Upper lobe of right lung (tissue), 1 donor: ENCODE data around the gene MRPL53. TPM values are rescaled to one million over a fixed set of nuclear protein-coding genes. Genes with fewer than 3 reads are reported as not detected.

Source experiments
- ATAC-seq: fragments of 200-7000 bp; cut with Tn5 transposase; one replicate; pipeline ENCODE4 v1.9.1; 2020; ENCODE audit warnings: mild to moderate bottlenecking, moderate library complexity
- DNase-seq: peaks from one replicate; pipeline ENCODE4 v3.0.0-alpha.2; 2020
- H3K27ac ChIP-seq: fragments of 200-600 bp; one replicate; pipeline ENCODE4 v1.8.0; 2022
- H3K27me3 ChIP-seq: fragments of 200-600 bp; one replicate; pipeline ENCODE4 v1.8.0; 2022; ENCODE audit warnings: mild to moderate bottlenecking
- H3K36me3 ChIP-seq: fragments of 200-600 bp; one replicate; pipeline ENCODE4 v1.8.0; 2022
- H3K4me1 ChIP-seq: fragments of 200-600 bp; one replicate; pipeline ENCODE4 v1.8.0; 2022
- H3K4me3 ChIP-seq: fragments of 200-600 bp; one replicate; pipeline ENCODE4 v1.8.0; 2022; ENCODE audit warnings: mild to moderate bottlenecking
- H3K9me3 ChIP-seq: fragments of 200-600 bp; one replicate; pipeline ENCODE4 v1.8.0; 2022
- intact Hi-C: fragments of 100-400 bp; cut with DNase I; formaldehyde crosslinking; loops from one replicate; pipeline ENCODE4 v1.11.0; 2022
- long read RNA-seq: library from polyadenylated mRNA; unstranded; transcript quantifications from one replicate; pipeline ENCODE4 v2.0.0, GENCODE V29; 2021
- total RNA-seq: library from RNA; stranded (reverse); fragmentation: NEBNext Ultra II Directional; extraction: Animal tissue kit (Norgen Biotek cat#: 25700); gene quantifications from one replicate; pipeline ENCODE4 v1.2.1, GENCODE V29; 2021
- TF ChIP-seq, protein P1 (sequence below): fragments of 200-600 bp; IDR thresholded peaks from one replicate; pipeline ENCODE4 v1.8.0; 2022; ENCODE audit warnings: antibody characterized with exemption
- donor health status: DM: no; HTN: yes; CAD: no; lungs with severe emphysema.

MRPL53 gene
- total RNA-seq = 73.1 TPM
- long read RNA-seq, transcript MRPL53-201 (3 exons, 1,162 nt) = major isoform, 26 of 30 reads
- long read RNA-seq, partial matches to known transcripts = 0 of 30 reads
- long read RNA-seq, other reads (novel, unspliced or antisense) = 0 of 30 reads

DNA sequence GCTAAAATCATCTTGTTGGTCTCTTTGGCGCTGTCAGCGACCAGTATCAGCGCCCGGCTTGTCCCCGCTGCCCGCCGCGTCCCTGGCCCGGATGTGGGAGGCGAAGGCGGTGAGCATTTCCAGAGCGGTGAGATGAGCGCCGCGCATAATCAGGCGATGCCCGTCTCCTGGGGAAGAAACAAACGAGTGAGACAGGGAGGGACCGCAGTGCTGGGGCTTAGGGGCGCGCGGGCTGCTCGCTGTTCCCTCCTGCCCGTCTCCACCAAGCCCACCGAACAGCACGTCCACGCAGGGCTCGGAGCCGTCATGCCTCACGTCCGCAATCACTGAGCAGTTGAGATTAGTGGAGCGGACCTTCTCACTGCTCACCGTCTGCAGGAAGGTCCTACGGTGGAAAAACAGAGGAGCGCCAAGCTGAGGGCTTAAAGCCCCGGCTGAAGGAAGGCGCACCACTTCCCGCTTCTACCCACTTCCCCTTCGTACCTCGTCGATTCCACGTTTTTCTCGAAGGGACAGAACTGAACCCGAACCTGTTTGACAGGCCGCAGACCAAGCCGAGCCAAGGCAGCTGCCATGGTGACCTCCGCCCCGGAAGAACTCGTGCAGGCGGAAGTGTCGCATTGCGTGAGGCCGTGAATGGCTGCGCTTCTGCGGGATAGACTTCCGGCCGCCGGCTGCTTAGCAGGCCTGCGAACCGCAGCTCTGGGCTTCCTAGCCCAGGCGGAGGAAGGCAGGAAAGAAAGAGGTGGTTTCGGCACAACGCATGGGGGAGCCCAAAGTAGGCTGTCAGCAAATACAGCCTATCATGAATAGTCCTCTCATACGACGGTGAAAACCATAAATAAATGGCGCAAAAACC, at the start of gene MRPL53:
TSS of gene MRPL53 (minus strand) at position 595 of the 859 bp plus-strand sequence. CDS start at position 575, 20 bp downstream.
- ATAC-seq (peak; percentile 97), DNase-seq (peak; percentile 97)
- intact Hi-C loops = no loop called here
- TF ChIP-seq, protein P1, sequence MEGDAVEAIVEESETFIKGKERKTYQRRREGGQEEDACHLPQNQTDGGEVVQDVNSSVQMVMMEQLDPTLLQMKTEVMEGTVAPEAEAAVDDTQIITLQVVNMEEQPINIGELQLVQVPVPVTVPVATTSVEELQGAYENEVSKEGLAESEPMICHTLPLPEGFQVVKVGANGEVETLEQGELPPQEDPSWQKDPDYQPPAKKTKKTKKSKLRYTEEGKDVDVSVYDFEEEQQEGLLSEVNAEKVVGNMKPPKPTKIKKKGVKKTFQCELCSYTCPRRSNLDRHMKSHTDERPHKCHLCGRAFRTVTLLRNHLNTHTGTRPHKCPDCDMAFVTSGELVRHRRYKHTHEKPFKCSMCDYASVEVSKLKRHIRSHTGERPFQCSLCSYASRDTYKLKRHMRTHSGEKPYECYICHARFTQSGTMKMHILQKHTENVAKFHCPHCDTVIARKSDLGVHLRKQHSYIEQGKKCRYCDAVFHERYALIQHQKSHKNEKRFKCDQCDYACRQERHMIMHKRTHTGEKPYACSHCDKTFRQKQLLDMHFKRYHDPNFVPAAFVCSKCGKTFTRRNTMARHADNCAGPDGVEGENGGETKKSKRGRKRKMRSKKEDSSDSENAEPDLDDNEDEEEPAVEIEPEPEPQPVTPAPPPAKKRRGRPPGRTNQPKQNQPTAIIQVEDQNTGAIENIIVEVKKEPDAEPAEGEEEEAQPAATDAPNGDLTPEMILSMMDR = no peak
- H3K27ac ChIP-seq = peak within 1 kb of the TSS; percentile 94
- H3K9me3 ChIP-seq = no peaks in the 10 kb centered on the region
- peaks cover 23% of the 10 kb centered on the region for H3K4me1 ChIP-seq
- peak within 1 kb of the TSS; percentile 61 for H3K4me3 ChIP-seq
- no peaks in the 10 kb centered on the region for H3K27me3 ChIP-seq
- H3K36me3 ChIP-seq = peaks cover 17% of the 10 kb centered on the region

DNA sequence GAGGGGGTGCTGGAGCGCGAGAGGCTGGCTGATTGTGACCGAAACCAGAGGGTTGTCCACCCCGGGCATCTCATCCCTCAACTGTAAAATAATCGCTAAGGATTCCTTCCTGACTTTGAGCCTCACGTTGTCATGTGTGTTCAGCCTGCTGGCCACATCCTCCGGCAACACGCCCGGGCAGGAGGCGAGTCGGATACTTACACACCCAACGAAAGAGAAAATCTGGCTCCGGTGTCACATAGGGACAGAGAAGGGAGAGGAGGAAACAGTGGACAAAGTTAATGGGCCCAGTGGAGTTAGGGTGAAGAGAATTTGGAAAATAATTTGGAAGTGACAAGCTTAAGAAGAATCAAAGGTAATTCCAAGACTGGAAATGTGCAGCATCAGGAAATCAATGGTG, 44.2 kb upstream of the MRPL53 start:
- Histone ChIP-seq H3K27me3 (peaks cover 89% of the 10 kb centered on the region), H3K9me3 (no peaks in the 10 kb centered on the region), H3K4me1 (peaks cover 14% of the 10 kb centered on the region), H3K36me3 (no peaks in the 10 kb centered on the region), H3K4me3 (peak overlapping the region; percentile 38), H3K27ac (no peak overlapping the region)
- no peak for DNase-seq
- intact Hi-C loops = no loop called here
- TF ChIP-seq, protein P1 = no peak
- ATAC-seq = no peak

DNA sequence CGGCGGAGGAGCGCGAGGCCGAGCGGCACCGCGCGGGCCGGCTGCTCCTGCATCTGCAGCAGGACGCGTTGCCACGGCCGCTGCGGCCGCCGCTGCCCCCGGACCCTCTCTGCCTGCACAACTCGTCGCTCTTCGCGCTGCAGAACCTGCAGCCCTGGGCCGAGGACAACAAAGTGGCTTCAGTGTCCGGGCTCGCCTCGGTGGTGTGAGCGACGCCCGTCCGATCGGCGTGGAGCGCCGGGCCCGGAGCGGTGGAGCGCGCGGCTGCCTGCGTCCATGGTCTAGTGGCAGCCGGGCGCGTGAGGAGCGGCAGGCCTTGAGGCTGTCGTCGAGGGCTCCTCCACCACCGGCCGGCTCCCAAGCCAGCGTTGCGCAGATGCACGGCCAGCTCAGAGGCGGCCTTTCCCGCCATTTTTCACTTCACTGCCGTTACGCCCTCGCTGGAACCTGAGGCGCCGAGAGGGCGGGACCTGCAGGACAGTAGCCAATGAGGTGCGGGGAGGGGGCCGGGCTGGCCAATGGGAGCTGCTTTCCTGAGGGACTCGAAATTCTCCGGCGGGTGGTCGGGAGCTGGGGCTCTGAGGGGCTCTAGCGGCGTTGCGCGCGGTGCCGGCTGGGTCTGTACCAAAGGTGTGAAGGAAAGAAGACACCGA, 43.6 kb upstream of the MRPL53 start:
- no peaks in the 10 kb centered on the region for H3K36me3 ChIP-seq
- DNase-seq (peak; percentile 83), ATAC-seq (peak; percentile 82)
- intact Hi-C loops = no loop called here
- H3K4me1 ChIP-seq = peaks cover 14% of the 10 kb centered on the region
- no peak overlapping the region for H3K27ac ChIP-seq
- H3K4me3 ChIP-seq = peak overlapping the region; percentile 38
- H3K9me3 ChIP-seq = no peaks in the 10 kb centered on the region
- peaks cover 94% of the 10 kb centered on the region for H3K27me3 ChIP-seq
- TF ChIP-seq, protein P1 = no peak

DNA sequence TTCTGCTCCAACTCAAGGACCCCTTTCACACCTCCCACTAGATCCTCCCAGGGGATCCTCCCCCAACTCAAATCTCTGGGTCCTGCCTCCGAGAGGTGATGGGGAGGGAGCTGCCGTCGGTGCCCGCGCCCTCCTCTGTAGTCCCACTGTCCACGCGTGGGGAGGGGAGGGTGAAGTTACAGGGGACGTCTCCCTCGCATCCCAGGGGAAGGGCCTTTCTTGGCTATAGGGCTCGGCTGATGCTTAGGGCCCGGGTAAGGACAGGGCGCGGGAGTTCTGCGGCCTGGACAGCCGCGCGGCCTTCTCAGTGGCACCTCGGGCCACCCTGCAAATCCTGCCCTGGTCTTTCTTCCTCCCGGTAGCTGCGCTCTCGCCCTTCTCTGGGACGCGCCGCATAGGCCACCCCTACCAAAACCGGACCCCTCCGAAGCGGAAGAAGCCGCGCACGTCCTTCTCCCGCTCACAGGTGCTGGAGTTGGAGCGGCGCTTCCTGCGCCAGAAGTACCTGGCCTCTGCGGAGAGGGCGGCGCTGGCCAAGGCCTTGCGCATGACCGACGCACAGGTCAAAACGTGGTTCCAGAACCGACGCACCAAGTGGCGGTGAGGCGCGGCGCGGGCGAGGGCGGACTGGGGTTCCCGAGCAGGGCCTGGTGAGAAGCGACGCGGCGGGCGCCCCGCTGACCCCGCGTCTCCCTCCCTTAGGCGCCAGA, 42.9 kb upstream of the MRPL53 start:
- intact Hi-C loops = no loop called here
- Histone ChIP-seq H3K27me3 (peaks cover 98% of the 10 kb centered on the region), H3K27ac (no peak overlapping the region), H3K9me3 (no peaks in the 10 kb centered on the region), H3K4me3 (peak overlapping the region; percentile 38), H3K36me3 (no peaks in the 10 kb centered on the region), H3K4me1 (peaks cover 14% of the 10 kb centered on the region)
- TF ChIP-seq, protein P1 = no peak
- DNase-seq (peak; percentile 72), ATAC-seq (peak; percentile 35)
